HEK293 (cell line): Measurements from ENCODE around the gene DIDO1.
A peak's percentile ranks its signal among the peaks of the same experiment; 100 is the strongest.

Experiments used
- HOXA7 ChIP-seq: sonication (generic); formaldehyde crosslinking; IDR thresholded peaks from 2 replicates; pipeline ENCODE4 v1.8.1; 2022; ENCODE audit warnings: missing genetic modification reagents, borderline replicate concordance
- YY1 ChIP-seq: fragments of 450-650 bp; formaldehyde crosslinking; IDR thresholded peaks from 2 replicates; pipeline ENCODE4 v1.5.1; 2018; ENCODE audit warnings: missing biosample characterization, missing genetic modification characterization
- ZIC2 ChIP-seq: fragments of 450-650 bp; formaldehyde crosslinking; IDR thresholded peaks from 2 replicates; pipeline ENCODE4 v1.5.1; 2016; ENCODE audit warnings: missing biosample characterization, missing genetic modification characterization
- ZNF184 ChIP-seq: fragments of 450-650 bp; IDR thresholded peaks from 2 replicates; pipeline ENCODE4 v1.5.1; 2018; ENCODE audit warnings: missing biosample characterization, mild to moderate bottlenecking, missing genetic modification characterization
- ZNF24 ChIP-seq: fragments of 450-650 bp; formaldehyde crosslinking; IDR thresholded peaks from 2 replicates; pipeline ENCODE4 v1.5.1; 2016; ENCODE audit warnings: missing biosample characterization, missing genetic modification characterization
- ZNF266 ChIP-seq: fragments of 450-650 bp; formaldehyde crosslinking; IDR thresholded peaks from 2 replicates; pipeline ENCODE4 v1.5.1; 2016; ENCODE audit warnings: missing biosample characterization, missing genetic modification characterization, low read depth
- ZNF335 ChIP-seq: fragments of 450-650 bp; formaldehyde crosslinking; conservative IDR thresholded peaks from 2 replicates; pipeline ENCODE4 v1.5.1; 2016; ENCODE audit warnings: missing biosample characterization, missing genetic modification characterization
- ZNF341 ChIP-seq: fragments of 450-650 bp; formaldehyde crosslinking; IDR thresholded peaks from 2 replicates; pipeline ENCODE4; 2016; ENCODE audit warnings: low read depth, missing biosample characterization, missing genetic modification characterization
- ZNF433 ChIP-seq: fragments of 450-650 bp; formaldehyde crosslinking; IDR thresholded peaks from 2 replicates; pipeline ENCODE4 v1.5.1; 2016; ENCODE audit warnings: missing biosample characterization, missing genetic modification characterization, low read depth
- ZNF501 ChIP-seq: fragments of 450-650 bp; formaldehyde crosslinking; IDR thresholded peaks from 2 replicates; pipeline ENCODE4 v1.5.1; 2016; ENCODE audit warnings: missing biosample characterization, missing genetic modification characterization
- ZNF521 ChIP-seq: fragments of 450-650 bp; formaldehyde crosslinking; IDR thresholded peaks from 2 replicates; pipeline ENCODE4 v1.5.1; 2017; ENCODE audit warnings: missing biosample characterization, mild to moderate bottlenecking, missing genetic modification characterization
- ZNF558 ChIP-seq: fragments of 450-650 bp; formaldehyde crosslinking; IDR thresholded peaks from 2 replicates; pipeline ENCODE4 v1.5.1; 2016; ENCODE audit warnings: missing biosample characterization, missing genetic modification characterization
- ZNF621 ChIP-seq: fragments of 450-650 bp; formaldehyde crosslinking; IDR thresholded peaks from 2 replicates; pipeline ENCODE4 v1.5.1; 2017; ENCODE audit warnings: missing biosample characterization, missing genetic modification characterization
- ZNF623 ChIP-seq: fragments of 450-650 bp; formaldehyde crosslinking; IDR thresholded peaks from 2 replicates; pipeline ENCODE4 v1.5.1; 2016; ENCODE audit warnings: missing biosample characterization, missing genetic modification characterization
- ZNF747 ChIP-seq: fragments of 450-650 bp; formaldehyde crosslinking; IDR thresholded peaks from 2 replicates; pipeline ENCODE4 v1.5.1; 2016; ENCODE audit warnings: missing biosample characterization, missing genetic modification characterization
- ZNF792 ChIP-seq: fragments of 450-650 bp; formaldehyde crosslinking; IDR thresholded peaks from 2 replicates; pipeline ENCODE4 v1.5.1; 2016; ENCODE audit warnings: missing biosample characterization, missing genetic modification characterization
- ZSCAN23 ChIP-seq: fragments of 450-650 bp; formaldehyde crosslinking; IDR thresholded peaks from 2 replicates; pipeline ENCODE4 v1.5.1; 2016; ENCODE audit warnings: missing biosample characterization, missing genetic modification characterization
- TF ChIP-seq, protein P1 (sequence below): fragments of 450-650 bp; formaldehyde crosslinking; IDR thresholded peaks from 2 replicates; pipeline ENCODE4 v1.5.1; 2016; ENCODE audit warnings: missing biosample characterization, missing genetic modification characterization
- TF ChIP-seq, protein P2 (sequence below): fragments of 450-650 bp; formaldehyde crosslinking; IDR thresholded peaks from 2 replicates; pipeline ENCODE4 v1.5.1; 2016; ENCODE audit warnings: missing biosample characterization, missing genetic modification characterization, borderline replicate concordance
- TF ChIP-seq, protein P3 (sequence below): fragments of 450-650 bp; formaldehyde crosslinking; IDR thresholded peaks from 2 replicates; pipeline ENCODE4 v1.5.1; 2016; ENCODE audit warnings: missing biosample characterization, missing genetic modification characterization
- TF ChIP-seq, protein P4 (sequence below): sonication (generic); formaldehyde crosslinking; IDR thresholded peaks from 2 replicates; pipeline ENCODE4 v1.8.1; 2022; ENCODE audit warnings: mild to moderate bottlenecking, moderate library complexity, missing genetic modification reagents
- TF ChIP-seq, protein P5 (sequence below): IDR thresholded peaks from 2 replicates; pipeline ENCODE4 v1.6.1; 2011; ENCODE audit warnings: mild to moderate bottlenecking, low read depth, low read length, borderline replicate concordance
- TF ChIP-seq, protein P6 (sequence below): fragments of 450-650 bp; formaldehyde crosslinking; conservative IDR thresholded peaks from 2 replicates; pipeline ENCODE4 v1.5.1; 2016; ENCODE audit warnings: low read depth, missing biosample characterization, missing genetic modification characterization
- TF ChIP-seq, protein P7 (sequence below): fragments of 450-650 bp; formaldehyde crosslinking; IDR thresholded peaks from 2 replicates; pipeline ENCODE4 v1.5.1; 2016; ENCODE audit warnings: missing biosample characterization, missing genetic modification characterization

DIDO1 gene

DNA sequence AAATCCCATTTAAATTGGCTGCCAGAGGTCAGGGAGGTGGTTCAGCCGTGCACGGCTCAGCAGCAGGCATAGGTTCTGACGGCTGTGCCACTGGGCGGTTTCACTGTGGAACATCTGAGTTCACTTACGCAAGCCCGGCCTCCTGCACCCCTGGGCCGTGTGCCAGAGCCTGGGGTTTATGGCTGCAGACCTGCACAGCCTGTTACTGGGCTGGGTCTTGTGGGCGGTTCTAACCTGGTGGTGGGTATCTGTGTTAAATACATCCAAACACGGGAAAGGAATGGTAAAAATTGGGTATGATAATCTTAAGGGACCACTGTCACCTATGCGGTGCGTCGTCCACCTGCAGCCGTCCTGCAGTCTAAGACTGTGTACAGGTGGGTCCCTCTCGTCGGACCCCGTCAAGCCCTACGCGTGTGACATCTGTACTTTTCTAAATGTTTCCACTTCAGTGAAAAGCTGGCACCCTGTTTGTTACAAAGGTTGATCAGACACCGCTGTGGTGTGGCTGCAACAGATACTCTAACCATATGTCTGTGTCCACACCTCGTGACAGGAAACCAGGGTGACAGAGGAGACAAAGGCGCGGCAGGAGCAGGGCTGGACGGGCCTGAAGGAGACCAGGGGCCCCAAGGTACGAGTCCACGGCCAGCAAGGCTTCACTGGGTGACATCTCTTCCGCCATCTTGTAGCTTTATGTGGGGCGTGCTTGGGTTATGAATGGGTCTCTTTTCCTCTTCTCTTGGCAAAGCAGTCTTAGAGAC is 88.0 kb downstream of the DIDO1 start (continued):
- TF ChIP-seq, protein P1, sequence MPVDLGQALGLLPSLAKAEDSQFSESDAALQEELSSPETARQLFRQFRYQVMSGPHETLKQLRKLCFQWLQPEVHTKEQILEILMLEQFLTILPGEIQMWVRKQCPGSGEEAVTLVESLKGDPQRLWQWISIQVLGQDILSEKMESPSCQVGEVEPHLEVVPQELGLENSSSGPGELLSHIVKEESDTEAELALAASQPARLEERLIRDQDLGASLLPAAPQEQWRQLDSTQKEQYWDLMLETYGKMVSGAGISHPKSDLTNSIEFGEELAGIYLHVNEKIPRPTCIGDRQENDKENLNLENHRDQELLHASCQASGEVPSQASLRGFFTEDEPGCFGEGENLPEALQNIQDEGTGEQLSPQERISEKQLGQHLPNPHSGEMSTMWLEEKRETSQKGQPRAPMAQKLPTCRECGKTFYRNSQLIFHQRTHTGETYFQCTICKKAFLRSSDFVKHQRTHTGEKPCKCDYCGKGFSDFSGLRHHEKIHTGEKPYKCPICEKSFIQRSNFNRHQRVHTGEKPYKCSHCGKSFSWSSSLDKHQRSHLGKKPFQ (tag by site-specific recombination) = no peak
- TF ChIP-seq, protein P2, sequence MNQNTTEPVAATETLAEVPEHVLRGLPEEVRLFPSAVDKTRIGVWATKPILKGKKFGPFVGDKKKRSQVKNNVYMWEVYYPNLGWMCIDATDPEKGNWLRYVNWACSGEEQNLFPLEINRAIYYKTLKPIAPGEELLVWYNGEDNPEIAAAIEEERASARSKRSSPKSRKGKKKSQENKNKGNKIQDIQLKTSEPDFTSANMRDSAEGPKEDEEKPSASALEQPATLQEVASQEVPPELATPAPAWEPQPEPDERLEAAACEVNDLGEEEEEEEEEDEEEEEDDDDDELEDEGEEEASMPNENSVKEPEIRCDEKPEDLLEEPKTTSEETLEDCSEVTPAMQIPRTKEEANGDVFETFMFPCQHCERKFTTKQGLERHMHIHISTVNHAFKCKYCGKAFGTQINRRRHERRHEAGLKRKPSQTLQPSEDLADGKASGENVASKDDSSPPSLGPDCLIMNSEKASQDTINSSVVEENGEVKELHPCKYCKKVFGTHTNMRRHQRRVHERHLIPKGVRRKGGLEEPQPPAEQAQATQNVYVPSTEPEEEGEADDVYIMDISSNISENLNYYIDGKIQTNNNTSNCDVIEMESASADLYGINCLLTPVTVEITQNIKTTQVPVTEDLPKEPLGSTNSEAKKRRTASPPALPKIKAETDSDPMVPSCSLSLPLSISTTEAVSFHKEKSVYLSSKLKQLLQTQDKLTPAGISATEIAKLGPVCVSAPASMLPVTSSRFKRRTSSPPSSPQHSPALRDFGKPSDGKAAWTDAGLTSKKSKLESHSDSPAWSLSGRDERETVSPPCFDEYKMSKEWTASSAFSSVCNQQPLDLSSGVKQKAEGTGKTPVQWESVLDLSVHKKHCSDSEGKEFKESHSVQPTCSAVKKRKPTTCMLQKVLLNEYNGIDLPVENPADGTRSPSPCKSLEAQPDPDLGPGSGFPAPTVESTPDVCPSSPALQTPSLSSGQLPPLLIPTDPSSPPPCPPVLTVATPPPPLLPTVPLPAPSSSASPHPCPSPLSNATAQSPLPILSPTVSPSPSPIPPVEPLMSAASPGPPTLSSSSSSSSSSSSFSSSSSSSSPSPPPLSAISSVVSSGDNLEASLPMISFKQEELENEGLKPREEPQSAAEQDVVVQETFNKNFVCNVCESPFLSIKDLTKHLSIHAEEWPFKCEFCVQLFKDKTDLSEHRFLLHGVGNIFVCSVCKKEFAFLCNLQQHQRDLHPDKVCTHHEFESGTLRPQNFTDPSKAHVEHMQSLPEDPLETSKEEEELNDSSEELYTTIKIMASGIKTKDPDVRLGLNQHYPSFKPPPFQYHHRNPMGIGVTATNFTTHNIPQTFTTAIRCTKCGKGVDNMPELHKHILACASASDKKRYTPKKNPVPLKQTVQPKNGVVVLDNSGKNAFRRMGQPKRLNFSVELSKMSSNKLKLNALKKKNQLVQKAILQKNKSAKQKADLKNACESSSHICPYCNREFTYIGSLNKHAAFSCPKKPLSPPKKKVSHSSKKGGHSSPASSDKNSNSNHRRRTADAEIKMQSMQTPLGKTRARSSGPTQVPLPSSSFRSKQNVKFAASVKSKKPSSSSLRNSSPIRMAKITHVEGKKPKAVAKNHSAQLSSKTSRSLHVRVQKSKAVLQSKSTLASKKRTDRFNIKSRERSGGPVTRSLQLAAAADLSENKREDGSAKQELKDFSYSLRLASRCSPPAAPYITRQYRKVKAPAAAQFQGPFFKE (tag by site-specific recombination) = no peak
- no peak for TF ChIP-seq ZSCAN23
- no peak for TF ChIP-seq ZNF266 (tag by site-specific recombination)
- no peak for TF ChIP-seq ZNF24 (tag by site-specific recombination)
- no peak for TF ChIP-seq ZNF558 (tag by site-specific recombination)
- TF ChIP-seq, protein P3, sequence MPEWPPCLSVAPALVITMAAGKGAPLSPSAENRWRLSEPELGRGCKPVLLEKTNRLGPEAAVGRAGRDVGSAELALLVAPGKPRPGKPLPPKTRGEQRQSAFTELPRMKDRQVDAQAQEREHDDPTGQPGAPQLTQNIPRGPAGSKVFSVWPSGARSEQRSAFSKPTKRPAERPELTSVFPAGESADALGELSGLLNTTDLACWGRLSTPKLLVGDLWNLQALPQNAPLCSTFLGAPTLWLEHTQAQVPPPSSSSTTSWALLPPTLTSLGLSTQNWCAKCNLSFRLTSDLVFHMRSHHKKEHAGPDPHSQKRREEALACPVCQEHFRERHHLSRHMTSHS (tag by site-specific recombination) = no peak
- TF ChIP-seq, protein P4, sequence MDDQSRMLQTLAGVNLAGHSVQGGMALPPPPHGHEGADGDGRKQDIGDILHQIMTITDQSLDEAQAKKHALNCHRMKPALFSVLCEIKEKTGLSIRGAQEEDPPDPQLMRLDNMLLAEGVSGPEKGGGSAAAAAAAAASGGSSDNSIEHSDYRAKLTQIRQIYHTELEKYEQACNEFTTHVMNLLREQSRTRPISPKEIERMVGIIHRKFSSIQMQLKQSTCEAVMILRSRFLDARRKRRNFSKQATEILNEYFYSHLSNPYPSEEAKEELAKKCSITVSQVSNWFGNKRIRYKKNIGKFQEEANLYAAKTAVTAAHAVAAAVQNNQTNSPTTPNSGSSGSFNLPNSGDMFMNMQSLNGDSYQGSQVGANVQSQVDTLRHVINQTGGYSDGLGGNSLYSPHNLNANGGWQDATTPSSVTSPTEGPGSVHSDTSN (CRISPR knock-in tag) = no peak
- no peak for TF ChIP-seq ZNF621
- TF ChIP-seq ZNF623 (tag by site-specific recombination) = no peak
- TF ChIP-seq, protein P5, sequence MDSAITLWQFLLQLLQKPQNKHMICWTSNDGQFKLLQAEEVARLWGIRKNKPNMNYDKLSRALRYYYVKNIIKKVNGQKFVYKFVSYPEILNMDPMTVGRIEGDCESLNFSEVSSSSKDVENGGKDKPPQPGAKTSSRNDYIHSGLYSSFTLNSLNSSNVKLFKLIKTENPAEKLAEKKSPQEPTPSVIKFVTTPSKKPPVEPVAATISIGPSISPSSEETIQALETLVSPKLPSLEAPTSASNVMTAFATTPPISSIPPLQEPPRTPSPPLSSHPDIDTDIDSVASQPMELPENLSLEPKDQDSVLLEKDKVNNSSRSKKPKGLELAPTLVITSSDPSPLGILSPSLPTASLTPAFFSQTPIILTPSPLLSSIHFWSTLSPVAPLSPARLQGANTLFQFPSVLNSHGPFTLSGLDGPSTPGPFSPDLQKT = no peak
- no peak for TF ChIP-seq YY1 (tag by site-specific recombination)
- TF ChIP-seq HOXA7 (CRISPR knock-in tag) = no peak
- TF ChIP-seq ZNF335 (tag by site-specific recombination) = peak; percentile 50; the same call in 1 of the 2 replicates
- no peak for TF ChIP-seq ZNF433 (tag by site-specific recombination)
- TF ChIP-seq ZNF521 (tag by site-specific recombination) = no peak
- no peak for TF ChIP-seq ZNF747 (tag by site-specific recombination)
- no peak for TF ChIP-seq ZNF184 (tag by site-specific recombination)
- no peak for TF ChIP-seq ZNF501
- TF ChIP-seq, protein P6, sequence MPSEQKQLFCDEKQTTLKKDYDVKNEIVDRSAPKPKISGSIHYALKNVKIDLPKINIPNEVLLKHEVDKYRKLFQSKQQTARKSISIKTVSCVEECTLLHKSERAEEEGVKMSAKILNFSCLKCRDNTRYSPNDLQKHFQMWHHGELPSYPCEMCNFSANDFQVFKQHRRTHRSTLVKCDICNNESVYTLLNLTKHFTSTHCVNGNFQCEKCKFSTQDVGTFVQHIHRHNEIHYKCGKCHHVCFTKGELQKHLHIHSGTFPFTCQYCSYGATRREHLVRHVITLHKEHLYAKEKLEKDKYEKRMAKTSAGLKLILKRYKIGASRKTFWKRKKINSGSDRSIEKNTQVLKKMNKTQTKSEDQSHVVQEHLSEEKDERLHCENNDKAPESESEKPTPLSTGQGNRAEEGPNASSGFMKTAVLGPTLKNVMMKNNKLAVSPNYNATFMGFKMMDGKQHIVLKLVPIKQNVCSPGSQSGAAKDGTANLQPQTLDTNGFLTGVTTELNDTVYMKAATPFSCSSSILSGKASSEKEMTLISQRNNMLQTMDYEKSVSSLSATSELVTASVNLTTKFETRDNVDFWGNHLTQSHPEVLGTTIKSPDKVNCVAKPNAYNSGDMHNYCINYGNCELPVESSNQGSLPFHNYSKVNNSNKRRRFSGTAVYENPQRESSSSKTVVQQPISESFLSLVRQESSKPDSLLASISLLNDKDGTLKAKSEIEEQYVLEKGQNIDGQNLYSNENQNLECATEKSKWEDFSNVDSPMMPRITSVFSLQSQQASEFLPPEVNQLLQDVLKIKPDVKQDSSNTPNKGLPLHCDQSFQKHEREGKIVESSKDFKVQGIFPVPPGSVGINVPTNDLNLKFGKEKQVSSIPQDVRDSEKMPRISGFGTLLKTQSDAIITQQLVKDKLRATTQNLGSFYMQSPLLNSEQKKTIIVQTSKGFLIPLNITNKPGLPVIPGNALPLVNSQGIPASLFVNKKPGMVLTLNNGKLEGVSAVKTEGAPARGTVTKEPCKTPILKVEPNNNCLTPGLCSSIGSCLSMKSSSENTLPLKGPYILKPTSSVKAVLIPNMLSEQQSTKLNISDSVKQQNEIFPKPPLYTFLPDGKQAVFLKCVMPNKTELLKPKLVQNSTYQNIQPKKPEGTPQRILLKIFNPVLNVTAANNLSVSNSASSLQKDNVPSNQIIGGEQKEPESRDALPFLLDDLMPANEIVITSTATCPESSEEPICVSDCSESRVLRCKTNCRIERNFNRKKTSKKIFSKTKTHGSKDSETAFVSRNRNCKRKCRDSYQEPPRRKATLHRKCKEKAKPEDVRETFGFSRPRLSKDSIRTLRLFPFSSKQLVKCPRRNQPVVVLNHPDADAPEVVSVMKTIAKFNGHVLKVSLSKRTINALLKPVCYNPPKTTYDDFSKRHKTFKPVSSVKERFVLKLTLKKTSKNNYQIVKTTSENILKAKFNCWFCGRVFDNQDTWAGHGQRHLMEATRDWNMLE (tag by site-specific recombination) = no peak
- peak; percentile 70 for TF ChIP-seq ZIC2 (tag by site-specific recombination)
- peak; percentile 98 for TF ChIP-seq ZNF341 (tag by site-specific recombination)
- TF ChIP-seq ZNF792 (tag by site-specific recombination) = no peak
- TF ChIP-seq, protein P7, sequence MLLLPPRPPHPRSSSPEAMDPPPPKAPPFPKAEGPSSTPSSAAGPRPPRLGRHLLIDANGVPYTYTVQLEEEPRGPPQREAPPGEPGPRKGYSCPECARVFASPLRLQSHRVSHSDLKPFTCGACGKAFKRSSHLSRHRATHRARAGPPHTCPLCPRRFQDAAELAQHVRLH = no peak
